ENCODE results near the gene CYBC1.

CYBC1 gene

GRCh38 chr17:82407255-82407654, 43.3 kb downstream of the CYBC1 start:
- no peak for DNase-seq

GRCh38 chr17:82406131-82406671, 44.4 kb downstream of the CYBC1 start:
- DNase-seq: no peak

GRCh38 chr17:82405051-82405450, 45.5 kb downstream of the CYBC1 start:
- no peak for DNase-seq

- DNase-seq: no peak
These were observed 46.6 kb downstream of the CYBC1 start for GRCh38 chr17:82403662-82404660.

GRCh38 chr17:82402865-82403264, 47.7 kb downstream of the CYBC1 start:
- DNase-seq: no peak

DNA sequence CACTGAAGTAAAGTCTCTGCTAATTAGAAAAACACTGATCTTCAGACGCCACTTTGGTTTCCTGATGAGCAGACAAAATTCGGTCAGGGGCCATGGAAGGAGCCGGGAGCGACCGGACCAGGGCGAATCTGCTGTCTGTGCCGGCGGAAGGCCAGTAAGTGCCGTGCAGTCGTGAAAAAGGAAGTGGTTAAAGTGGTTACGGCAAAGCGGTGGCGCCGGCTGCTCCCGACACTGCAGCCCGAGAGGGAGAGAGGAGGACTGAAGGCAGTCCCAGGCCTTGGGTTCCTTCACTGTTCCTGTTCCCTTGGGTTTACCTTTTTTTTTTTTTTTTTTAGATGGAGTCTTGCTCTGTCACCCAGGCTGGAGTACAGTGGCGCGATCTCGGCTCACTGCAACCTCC, 49.7 kb downstream of the CYBC1 start:
- DNase-seq: peak; percentile 35 to 37

DNA sequence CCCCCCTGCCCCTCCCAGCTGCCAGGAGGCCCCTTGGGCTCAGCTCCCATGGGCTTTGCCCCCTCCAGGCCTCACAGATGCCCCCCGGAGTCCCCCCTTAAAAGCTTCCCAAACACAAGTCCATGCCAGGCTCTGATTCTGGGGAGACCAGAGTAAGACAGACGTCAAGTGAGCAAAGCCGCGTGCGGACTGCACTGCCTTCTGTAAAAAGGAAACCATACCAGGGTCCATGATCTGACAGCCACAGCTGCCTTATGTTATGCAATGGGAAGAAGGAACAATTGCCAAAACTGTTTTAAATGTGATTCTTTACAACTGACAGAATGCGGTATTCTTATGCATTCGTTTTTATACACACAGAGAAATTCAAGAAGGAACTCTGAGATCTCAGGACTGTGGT, 50.3 kb downstream of the CYBC1 start:
- DNase-seq: no peak

GRCh38 chr17:82399601-82400101, 50.9 kb downstream of the CYBC1 start:
- DNase-seq: no peak

DNA sequence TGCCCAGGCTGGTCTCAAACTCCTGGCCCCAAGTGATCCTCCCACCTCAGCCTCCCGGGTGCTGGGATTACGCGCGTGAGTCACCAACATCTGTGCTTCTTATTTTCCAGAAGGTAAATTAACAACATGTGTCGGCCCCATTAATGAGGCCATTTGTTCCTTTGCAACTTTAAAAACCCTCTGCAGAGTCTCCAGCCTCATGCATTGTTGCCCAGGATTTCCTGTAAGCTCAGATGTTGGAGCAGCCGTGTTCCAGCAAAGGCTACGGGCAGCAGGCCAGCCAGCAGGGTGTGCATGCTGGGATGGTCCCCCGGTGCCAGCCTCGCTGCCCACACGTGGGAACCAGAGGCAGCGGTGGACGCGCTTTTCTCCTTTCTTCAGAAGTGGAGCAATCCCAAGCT, 51.5 kb downstream of the CYBC1 start:
- DNase-seq: no peak

DNA sequence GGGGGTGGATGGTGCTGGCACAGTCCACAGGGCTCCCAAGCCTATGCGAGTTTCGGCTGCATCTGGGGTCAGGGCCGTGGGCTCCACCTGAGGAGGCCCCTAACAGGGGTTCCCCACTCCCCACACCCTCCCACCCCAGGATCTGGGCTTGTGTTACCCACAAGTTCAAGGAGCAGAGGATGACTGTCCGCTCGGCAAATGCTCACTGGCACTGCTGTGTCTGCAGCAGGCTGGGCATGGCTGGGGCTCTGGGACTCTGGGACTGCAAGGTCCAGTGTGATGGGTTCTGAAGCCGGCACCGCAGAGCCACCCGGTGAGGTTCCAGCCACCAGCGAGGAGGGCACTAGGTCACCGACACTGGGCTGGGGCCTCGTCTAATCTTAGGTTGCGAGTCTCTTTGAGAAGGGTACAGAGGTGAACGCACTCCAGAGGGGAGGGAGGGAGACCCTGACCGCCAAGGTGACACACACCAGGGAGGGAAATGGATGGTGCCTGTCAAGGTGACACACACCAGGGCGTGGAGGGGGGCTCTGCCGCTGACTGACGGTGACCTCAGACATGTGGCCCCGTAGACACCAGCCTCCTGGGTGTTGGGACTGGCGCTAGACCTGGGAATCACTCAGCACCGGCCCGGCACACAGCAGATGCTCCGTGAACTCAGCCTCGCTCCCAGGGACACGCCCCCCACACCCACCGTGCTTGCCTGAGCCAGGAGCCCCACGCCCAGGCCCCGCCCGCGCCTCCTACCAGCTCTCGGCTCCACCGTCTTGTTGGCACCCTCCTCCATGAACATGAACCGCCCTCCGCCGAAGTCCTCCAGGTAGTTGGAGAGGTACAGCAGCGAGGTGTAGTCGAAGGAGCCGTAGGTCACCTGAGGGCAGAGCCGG, 52.9 kb downstream of the CYBC1 start:
- no peak for DNase-seq

DNA sequence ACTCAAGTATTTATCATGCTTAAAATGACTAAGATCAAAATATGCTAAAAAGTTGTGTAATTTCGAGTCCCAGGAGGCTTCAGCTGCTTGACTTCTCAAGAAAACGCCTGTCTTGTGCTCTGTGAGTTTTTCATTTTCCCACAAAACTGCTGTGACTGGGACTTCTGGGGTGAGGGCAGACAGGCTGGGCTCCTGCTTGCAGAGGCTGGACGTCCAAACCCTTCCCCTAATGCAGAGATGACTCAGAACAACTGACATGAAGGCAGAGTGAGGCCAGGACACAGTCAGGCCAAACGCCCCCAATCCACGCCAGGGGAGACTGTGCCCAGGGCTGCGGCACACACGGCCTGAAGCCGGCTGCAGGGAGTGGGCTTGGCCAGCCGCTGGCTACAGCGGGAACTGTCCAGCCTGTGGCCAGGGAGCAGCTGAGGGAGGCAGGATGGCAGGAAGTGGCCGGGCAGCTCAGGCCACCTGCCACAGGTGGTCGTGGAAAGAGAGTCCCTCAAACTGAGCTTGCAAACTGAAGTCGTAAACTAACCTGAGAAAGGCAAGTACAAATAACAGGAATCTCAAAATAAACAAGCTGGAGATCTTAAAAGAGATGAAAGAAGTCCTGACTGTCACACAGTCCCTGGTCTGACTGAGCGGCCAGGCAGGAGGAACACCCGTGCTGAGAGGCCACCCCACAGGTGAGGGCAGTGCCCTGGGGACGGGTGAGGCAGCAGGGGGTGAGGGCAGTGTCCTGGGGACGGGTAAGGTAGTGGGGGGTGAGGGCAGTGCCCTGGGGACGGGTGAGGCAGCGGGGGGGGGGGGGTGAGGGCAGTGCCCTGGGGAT, 53.7 kb downstream of the CYBC1 start:
- no peak for DNase-seq

DNA sequence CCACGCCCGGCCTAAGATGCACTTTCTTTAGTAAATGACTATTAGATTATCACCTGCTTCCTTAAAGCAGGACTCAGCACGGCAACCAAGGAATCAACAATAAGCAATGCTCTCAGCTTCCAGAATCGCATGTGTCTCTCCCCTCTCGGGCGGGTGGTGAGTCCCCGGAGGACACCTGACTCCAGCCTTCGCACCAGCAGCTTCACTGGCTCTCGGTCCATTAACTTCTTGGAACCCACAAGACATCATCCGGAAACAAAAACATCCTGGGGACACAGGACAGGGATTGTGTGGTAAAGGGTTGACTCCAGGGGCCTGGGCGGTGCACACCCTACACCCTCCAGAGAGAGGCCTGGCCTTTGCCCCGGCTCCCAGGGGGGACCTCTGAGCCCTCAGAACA, 56.3 kb downstream of the CYBC1 start:
- DNase-seq: no peak

- DNase-seq: no peak
These were observed 57.6 kb downstream of the CYBC1 start for GRCh38 chr17:82392941-82393340.

All from stimulated activated CD4-positive, alpha-beta T cell treated with anti-CD3 and anti-CD28 coated beads, Interleukin-4, amount 100 ng/mL, for 4 hours (primary cell).